GM21723 (cell line): ENCODE measurements around the gene PPP1R9A.

Experiments used
- ATAC-seq: cut with Tn5 transposase; IDR thresholded peaks from one replicate; pipeline ENCODE4 v1.9.1; 2021; ENCODE audit warnings: mild to moderate bottlenecking, moderate library complexity; ENCODE audit not compliant: unreplicated experiment

The PPP1R9A gene

DNA sequence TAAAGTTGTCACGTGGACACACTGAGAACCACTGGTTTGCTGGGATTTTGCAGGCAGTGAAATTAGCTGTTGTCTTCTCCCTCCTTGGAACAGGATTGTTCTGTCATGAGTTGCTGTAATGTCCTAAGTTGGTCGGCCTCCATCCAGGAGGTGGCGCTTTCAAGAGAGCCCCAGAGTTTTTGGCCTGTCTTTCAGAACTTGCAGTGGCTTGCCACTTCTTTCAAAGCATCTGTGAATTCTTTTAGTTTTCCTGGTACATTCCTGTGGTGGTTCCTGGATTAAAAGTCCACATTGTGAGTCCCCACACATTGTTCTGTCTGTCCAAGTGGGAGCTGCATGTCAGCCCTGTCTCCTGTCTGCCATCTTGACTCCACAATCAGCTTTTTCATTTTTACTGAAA lies 283.1 kb downstream of the PPP1R9A start:
- no peak for ATAC-seq

DNA sequence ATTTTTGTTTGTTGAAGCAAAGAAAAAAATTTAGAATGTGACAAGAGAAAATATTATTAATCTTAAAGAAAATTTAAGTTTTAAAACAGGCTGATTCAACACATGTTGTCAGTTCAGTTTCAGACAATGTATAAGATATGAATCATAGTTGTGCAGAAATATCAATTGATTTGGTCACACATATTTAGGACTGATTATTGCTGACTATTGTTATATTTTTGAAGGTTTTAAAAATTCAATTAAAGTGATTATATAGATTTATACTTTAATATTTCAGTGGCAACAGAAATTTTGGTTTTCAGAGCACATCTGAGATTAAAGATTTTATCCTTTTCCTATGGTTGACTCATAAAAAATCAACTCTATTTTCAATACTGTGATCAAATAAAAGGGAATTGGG lies 284.4 kb downstream of the PPP1R9A start:
- ATAC-seq: no peak

DNA sequence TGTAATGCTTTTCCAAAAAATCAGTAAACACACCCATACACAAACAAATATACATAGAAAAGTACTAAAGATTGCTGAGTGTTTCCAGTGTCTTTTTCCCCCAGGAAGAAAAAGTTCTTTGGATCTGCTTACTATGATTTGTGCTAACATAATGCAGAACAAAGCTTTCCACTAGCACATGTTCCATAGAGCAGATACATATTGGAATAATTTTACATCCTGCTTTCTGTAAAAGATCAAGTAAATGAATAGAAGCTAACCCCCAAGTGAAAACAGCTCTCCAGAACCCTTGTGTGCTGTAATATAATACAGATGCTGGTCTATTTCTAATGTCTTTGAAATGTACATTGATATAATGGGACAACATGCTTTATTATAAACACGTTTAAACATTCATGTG lies 291.5 kb downstream of the PPP1R9A start:
- no peak for ATAC-seq

GRCh38 chr7:95199779-95200558 lies 292.6 kb downstream of the PPP1R9A start:
- ATAC-seq: peak; percentile 48

DNA sequence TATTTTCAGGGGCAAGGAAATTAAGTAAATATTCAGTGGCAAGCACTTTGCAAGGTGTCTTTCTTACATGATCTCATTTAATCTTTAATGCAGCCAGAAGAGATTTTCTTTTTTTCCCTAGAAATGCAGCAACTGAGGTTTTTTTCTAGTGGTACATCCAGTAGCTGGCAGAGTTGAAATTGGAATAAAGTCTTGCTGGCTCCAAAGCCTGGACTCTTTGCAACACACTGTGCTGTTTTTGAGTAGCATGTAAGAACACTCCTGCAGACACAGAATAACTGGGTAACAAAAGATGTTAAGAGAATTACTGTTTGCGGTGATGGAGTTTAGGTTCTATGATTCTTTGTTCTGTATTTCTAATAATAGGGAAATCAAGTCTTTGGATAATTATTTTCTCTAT lies 293.3 kb downstream of the PPP1R9A start:
- no peak for ATAC-seq

DNA sequence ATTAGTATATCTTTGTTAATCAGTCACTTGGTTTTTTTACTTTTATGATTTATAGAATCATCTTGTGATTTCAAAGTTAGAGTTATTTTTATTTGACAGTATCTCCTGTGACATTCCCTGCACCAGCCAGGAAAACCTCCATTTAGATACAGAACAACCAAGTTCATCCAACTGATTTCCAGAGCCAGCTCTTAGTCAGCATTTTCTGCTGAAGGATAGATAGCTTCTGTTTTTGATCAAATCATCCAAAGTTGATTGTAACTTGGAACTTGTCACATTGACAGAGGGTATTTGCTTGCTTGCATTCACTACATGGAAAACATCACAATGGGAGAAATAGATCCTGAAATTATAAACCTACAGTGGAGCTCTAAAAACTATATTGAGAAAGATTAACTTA lies 294.3 kb downstream of the PPP1R9A start:
- ATAC-seq: no peak

DNA sequence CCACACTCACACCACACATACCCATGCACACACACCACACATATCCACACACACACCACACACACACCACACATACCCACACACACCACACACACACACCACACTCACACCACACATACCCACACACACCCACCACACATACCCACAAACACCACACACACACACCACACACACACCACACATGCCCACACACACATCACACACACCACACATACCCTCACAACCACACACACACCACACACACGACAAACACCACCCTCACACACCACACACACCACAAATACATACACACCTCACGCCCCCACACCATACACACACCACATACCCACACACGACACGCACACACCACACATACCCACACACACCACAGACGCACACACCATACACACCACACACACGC lies 297.2 kb downstream of the PPP1R9A start:
- ATAC-seq: no peak

DNA sequence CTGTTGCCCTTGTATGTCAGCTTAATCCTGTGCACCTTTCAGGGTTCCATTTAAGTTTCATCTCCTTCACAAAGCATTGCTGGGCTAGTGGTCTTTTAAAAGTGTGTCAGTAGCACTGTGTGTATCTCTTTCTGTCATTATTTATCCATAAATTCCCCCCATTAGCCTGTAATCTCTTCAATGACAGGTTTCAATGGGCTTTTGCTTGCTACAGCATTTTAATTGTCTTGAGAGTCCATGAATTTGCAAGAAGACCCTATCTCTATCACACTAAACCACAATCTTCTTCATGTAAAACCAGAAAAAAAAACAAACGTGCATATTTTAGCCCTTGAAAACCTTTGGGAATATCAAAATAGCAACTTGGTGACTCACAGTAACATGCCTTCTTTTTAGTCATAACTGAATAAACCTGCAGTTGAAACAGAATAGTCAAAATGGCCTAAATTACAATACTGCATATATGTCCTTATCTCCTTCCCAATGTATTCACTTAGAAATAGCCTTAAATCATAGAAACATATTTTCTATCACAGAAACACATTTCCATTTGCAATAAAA lies 298.4 kb downstream of the PPP1R9A start:
- ATAC-seq: no peak

GRCh38 chr7:95209276-95209675 lies 301.9 kb downstream of the PPP1R9A start:
- no peak for ATAC-seq

- ATAC-seq: no peak
Measured at GRCh38 chr7:95209788-95210187, 302.4 kb downstream of the PPP1R9A start.

- ATAC-seq: no peak
Measured at GRCh38 chr7:95213148-95213547, 305.8 kb downstream of the PPP1R9A start.

DNA sequence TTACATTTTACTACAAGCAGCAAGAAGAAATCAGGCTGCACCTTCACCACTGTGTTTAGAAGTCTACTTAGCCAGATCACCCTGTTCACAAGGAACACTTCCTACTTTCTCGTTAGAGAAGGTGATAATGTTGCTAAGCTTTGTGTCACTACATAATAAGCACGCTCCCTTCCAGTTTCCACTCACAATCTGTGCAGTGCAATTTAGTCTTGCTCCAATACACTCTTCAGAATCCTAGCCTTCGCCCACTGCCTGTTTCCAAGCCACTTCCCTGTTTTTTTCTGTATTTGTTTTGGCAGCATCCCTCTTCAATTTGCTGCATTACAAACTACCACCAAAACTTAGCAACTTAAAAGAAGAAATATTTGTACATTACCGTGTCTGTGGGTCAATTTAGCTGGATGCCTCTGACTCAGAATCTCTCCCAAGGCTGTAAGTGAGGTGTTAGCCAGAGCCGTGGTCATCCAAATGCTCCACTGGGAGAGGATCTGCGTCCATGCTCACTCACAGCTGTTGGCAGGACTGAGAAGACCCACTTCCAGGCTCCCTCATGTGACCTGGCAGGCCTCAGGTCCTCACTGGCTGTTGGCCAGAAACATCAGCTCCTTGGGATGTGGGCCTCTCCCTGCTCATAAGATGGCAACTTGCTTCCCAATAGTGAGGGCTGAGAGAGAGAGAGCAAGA lies 306.6 kb downstream of the PPP1R9A start:
- no peak for ATAC-seq

DNA sequence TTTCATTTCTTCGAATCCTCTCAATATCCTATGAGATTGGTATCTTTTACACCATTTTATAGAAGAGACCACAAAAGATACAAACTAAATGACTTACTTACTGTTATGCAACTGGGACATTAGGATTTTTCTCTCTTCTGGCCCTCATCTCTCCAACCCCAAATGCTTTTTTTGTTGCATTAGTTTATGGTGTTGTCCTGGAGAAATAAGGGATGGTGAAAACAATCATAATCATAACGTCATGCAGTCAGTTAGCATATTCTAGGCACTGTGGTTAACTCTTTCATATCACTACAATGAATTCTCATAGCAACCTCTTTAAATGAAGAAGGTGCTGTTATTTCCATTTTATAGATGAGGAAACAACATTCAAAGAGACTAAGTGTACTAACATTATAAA lies 312.3 kb downstream of the PPP1R9A start:
- ATAC-seq: no peak

- ATAC-seq: no peak
Measured at GRCh38 chr7:95220328-95220727, 312.9 kb downstream of the PPP1R9A start.

DNA sequence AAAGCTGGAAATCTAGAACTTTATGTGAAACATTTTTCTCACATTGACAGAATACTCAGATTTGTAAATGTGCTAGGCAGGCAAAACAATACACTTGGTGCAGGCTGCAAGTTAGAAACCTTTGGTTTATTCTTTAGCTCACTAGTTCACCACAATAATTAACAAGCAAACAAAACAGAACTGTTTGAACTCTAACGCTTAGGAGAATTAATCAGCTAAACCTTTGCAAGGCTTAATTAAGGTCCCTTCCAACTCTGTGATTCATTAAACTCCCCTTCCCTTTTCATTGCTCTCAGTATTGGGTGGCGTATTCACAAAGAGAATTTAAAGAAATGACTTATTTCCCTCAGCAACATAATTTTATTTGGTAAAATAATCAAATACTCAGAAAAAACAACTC lies 317.9 kb downstream of the PPP1R9A start:
- no peak for ATAC-seq

- ATAC-seq: no peak
Measured at GRCh38 chr7:95229301-95229700, 321.9 kb downstream of the PPP1R9A start.

DNA sequence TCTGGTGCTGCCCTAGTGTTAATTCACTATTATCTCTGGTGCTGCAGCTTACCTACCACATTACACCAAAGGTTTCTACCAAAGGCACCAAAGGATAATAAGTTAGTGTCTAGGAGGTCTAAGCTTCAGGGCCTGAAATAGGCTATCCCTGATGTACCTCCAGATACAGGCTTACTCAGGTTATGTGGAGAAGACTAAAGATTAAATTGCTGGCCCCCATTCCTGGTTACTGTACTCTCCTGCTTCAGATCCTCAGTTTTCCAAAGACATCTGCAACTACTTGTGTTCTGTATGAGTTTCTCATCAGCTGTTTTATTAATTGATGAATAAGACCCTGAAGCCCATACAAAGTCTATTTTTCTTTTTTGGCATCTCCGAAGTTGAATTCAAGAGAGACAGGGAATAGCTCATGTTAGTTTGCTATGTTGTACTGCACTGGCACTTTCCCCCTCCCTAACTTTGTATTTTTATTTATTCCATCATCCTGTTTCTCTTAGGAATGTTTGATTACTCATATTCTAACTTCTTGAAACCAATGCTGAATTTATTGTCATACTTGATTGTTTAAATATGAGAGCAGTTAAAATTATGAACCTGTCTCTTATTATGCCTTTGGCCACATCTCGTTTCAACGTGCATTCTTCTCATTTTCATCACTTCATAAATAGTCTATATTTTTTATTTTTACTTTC lies 331.0 kb downstream of the PPP1R9A start:
- no peak for ATAC-seq

- ATAC-seq: no peak
Measured at GRCh38 chr7:95240921-95241320, 333.5 kb downstream of the PPP1R9A start.

- ATAC-seq: no peak
Measured at GRCh38 chr7:95242266-95242665, 334.9 kb downstream of the PPP1R9A start.

DNA sequence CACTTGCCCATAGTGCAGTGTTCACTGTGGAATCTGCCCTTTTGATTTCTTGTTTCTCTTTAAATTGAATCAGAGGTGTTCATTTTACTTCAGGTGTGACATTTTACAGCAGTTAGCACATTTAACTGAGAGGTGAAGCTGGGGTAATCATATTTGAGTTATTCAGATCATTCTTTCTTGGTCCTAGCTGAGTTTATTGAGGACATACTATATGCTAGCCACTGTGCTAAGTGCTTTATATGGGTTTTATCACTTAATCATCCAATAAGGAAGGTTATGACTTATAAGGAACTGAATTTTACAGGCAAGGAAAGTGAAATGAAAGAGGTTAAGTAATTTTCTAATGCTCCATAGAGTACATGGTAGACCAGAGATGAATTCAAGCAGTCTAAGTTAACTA lies 337.2 kb downstream of the PPP1R9A start:
- no peak for ATAC-seq

GRCh38 chr7:95245828-95246500 lies 338.6 kb downstream of the PPP1R9A start:
- no peak for ATAC-seq
